Measurements from ENCODE around the gene MAP3K21. TPM values are rescaled to one million over a fixed set of nuclear protein-coding genes. Genes with fewer than 3 reads are reported as not detected.

MAP3K21 gene
- polyA plus RNA-seq, 1 of the 3 experiments (the other 2 are of a cell fraction) = 0.33 TPM

GRCh38 chr1:233347338-233347737 is 19.8 kb downstream of the MAP3K21 start:
- TF ChIP-seq CTCF (IDR thresholded peaks at IDR 0.05) = no peak
- TF ChIP-seq, protein P1, sequence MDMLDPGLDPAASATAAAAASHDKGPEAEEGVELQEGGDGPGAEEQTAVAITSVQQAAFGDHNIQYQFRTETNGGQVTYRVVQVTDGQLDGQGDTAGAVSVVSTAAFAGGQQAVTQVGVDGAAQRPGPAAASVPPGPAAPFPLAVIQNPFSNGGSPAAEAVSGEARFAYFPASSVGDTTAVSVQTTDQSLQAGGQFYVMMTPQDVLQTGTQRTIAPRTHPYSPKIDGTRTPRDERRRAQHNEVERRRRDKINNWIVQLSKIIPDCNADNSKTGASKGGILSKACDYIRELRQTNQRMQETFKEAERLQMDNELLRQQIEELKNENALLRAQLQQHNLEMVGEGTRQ (IDR thresholded peaks at IDR 0.05; ENCODE audit: borderline replicate concordance, low read depth, low read length) = no peak
- TF ChIP-seq MEF2A (IDR thresholded peaks at IDR 0.05; ENCODE audit: borderline replicate concordance, low read depth) = no peak
- no peak for TF ChIP-seq FOXM1 (IDR thresholded peaks at IDR 0.05; ENCODE audit: low read depth)
- no peak for TF ChIP-seq TCF12 (IDR thresholded peaks at IDR 0.05)
- TF ChIP-seq, protein P2, sequence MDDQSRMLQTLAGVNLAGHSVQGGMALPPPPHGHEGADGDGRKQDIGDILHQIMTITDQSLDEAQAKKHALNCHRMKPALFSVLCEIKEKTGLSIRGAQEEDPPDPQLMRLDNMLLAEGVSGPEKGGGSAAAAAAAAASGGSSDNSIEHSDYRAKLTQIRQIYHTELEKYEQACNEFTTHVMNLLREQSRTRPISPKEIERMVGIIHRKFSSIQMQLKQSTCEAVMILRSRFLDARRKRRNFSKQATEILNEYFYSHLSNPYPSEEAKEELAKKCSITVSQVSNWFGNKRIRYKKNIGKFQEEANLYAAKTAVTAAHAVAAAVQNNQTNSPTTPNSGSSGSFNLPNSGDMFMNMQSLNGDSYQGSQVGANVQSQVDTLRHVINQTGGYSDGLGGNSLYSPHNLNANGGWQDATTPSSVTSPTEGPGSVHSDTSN (IDR thresholded peaks at IDR 0.05) = no peak
- no peak for TF ChIP-seq SIN3A (IDR thresholded peaks at IDR 0.05; ENCODE audit: borderline replicate concordance, low read depth, low read length)
- no peak for TF ChIP-seq EP300 (IDR thresholded peaks at IDR 0.05; ENCODE audit: borderline replicate concordance in 1 of 2, low read depth in 1 of 2, low read length in 1 of 2)
- no peak for TF ChIP-seq CHD2 (IDR thresholded peaks at IDR 0.05; ENCODE audit: low read length, partially characterized antibody)
- no peak for TF ChIP-seq NFIC (IDR thresholded peaks at IDR 0.05; ENCODE audit: borderline replicate concordance)
- no peak for TF ChIP-seq JUND (IDR thresholded peaks at IDR 0.05)
- TF ChIP-seq RCOR1 (IDR thresholded peaks at IDR 0.05; ENCODE audit: low read length) = no peak
- no peak for TF ChIP-seq TAF1 (IDR thresholded peaks at IDR 0.05; ENCODE audit: borderline replicate concordance, low read depth, low read length)
- TF ChIP-seq MXI1 (IDR thresholded peaks at IDR 0.05; ENCODE audit: low read depth, low read length) = no peak
- TF ChIP-seq NRF1 (IDR thresholded peaks at IDR 0.05; ENCODE audit: low read depth, low read length) = no peak
- TF ChIP-seq REST (IDR thresholded peaks at IDR 0.05; ENCODE audit: low read depth, low read length) = no peak
- no peak for TF ChIP-seq RAD21 (IDR thresholded peaks at IDR 0.05; ENCODE audit: low read length)
- no peak for TF ChIP-seq RXRA (IDR thresholded peaks at IDR 0.05; ENCODE audit: borderline replicate concordance, low read depth)
- no peak for TF ChIP-seq ZBTB33 (IDR thresholded peaks at IDR 0.05; ENCODE audit: borderline replicate concordance, low read depth)
- TF ChIP-seq, protein P3, sequence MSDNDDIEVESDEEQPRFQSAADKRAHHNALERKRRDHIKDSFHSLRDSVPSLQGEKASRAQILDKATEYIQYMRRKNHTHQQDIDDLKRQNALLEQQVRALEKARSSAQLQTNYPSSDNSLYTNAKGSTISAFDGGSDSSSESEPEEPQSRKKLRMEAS (IDR thresholded peaks at IDR 0.05; ENCODE audit: low read depth) = no peak
- 57% methylated on average over 5 of the region's 5 CpGs for WGBS (ENCODE audit: low lambda C conversion rate)
- Histone ChIP-seq H3K9ac (no peak overlapping the region), H3K9me3 (no peaks in the 10 kb centered on the region), H4K20me1 (ENCODE audit: insufficient read depth) (no peaks in the 10 kb centered on the region), H2AFZ (ENCODE audit: low read depth) (no peak overlapping the region), H3K27ac (ENCODE audit: low read depth in 2 of 2, low read length in 1 of 2) (no peak overlapping the region), H3K4me3 (ENCODE audit: low read depth in 2 of 2, low read length in 1 of 2) (no peak overlapping the region), H3K79me2 (ENCODE audit: insufficient read depth) (no peaks in the 10 kb centered on the region), H3K4me1 (ENCODE audit: control insufficient read depth in 1 of 2, insufficient read depth in 2 of 2, low read depth in 1 of 2, low read length in 1 of 2) (no peaks in the 10 kb centered on the region), H3K4me2 (no peak overlapping the region), H3K9me2 (no peaks in the 10 kb centered on the region), H3K36me3 (replicated peaks in 1 of 2; ENCODE audit: control insufficient read depth in 1 of 2, insufficient read depth in 2 of 2, low read length in 1 of 2) (no peaks in the 10 kb centered on the region), H3F3A (replicated peaks; ENCODE audit: insufficient read depth) (no peaks in the 10 kb centered on the region), H3K27me3 (ENCODE audit: insufficient read depth) (no peaks in the 10 kb centered on the region)
- ChIA-PET POLR2A (no interaction called here), CTCF (no interaction called here)
- no peak for DNase-seq

All from SK-N-SH (cell line).